A673 (cell line): Measurements from ENCODE around the gene WDR54. TPM values are rescaled to one million over a fixed set of nuclear protein-coding genes. Genes with fewer than 3 reads are reported as not detected.

Experiments used
- BruUV-seq: library from RNA; stranded (reverse); fragments of 400-500 nt; replicated peaks from 2 replicates; lab custom pipeline; 2021; lab: Mats Ljungman, UMichigan
- CTCF ChIA-PET: fragments of 300-600 bp; sonication (Branson Sonifier 250); formaldehyde crosslinking; loops from one replicate; lab custom pipeline; 2022; ENCODE audit warnings: antibody characterized with exemption; lab: Charles Lee
- POLR2A ChIA-PET: fragments of 300-600 bp; sonication (Branson Sonifier 250); formaldehyde crosslinking; loops from one replicate; lab custom pipeline; 2022; ENCODE audit warnings: antibody characterized with exemption; ENCODE audit not compliant: low non-redundant PET; lab: Charles Lee
- DNase-seq: peaks from one replicate; pipeline ENCODE4 v3.0.0-alpha.2; 2015; ENCODE audit warnings: low spot score
- H3K27ac ChIP-seq: fragments of 200-600 bp; sonication (generic); 2 replicates; pipeline ENCODE4 v1.5.1; 2016; ENCODE audit warnings: mixed run types, low read depth, mild to moderate bottlenecking, mixed read lengths, antibody characterized with exemption, low read length; ENCODE audit not compliant: poor library complexity, severe bottlenecking
- H3K27me3 ChIP-seq: fragments of 200-600 bp; sonication (generic); replicated peaks from 2 replicates; pipeline ENCODE4 v1.6.1; 2017; ENCODE audit warnings: mixed run types, low read depth, mild to moderate bottlenecking, mixed read lengths, antibody characterized with exemption, low read length; ENCODE audit not compliant: insufficient read depth, poor library complexity
- H3K36me3 ChIP-seq: fragments of 200-600 bp; sonication (generic); 2 replicates; pipeline ENCODE4 v1.6.1; 2016; ENCODE audit warnings: mixed run types, mild to moderate bottlenecking, mixed read lengths, antibody characterized with exemption, low read length; ENCODE audit not compliant: insufficient read depth, poor library complexity, severe bottlenecking
- H3K4me1 ChIP-seq: fragments of 200-600 bp; sonication (generic); 2 replicates; pipeline ENCODE4 v1.6.1; 2017; ENCODE audit warnings: mixed run types, mild to moderate bottlenecking, mixed read lengths, antibody characterized with exemption, low read length; ENCODE audit not compliant: insufficient read depth, poor library complexity, severe bottlenecking
- H3K4me3 ChIP-seq: fragments of 200-600 bp; sonication (generic); 2 replicates; pipeline ENCODE4 v1.5.1; 2016; ENCODE audit warnings: low read depth, mixed run types, mild to moderate bottlenecking, mixed read lengths, low read length; ENCODE audit not compliant: poor library complexity, severe bottlenecking
- H3K9me3 ChIP-seq: fragments of 200-600 bp; sonication (generic); 2 replicates; pipeline ENCODE4 v1.6.1; 2016; ENCODE audit warnings: mixed run types, low read depth, mild to moderate bottlenecking, mixed read lengths, antibody characterized with exemption, low read length; ENCODE audit not compliant: poor library complexity, severe bottlenecking
- CTCF ChIP-seq: fragments of 300-800, 200-600 bp; sonication (generic); conservative IDR thresholded peaks from 2 replicates; pipeline ENCODE4 v1.5.1; 2017; ENCODE audit warnings: low read depth, mild to moderate bottlenecking, antibody characterized with exemption, low read length, moderate library complexity, mixed read lengths
- EZH2 ChIP-seq: fragments of 200-600 bp; sonication (generic); IDR thresholded peaks from 2 replicates; pipeline ENCODE4 v1.6.1; 2017; ENCODE audit warnings: borderline replicate concordance, low read depth, mild to moderate bottlenecking, mixed read lengths, antibody characterized with exemption, low read length; ENCODE audit not compliant: poor library complexity, severe bottlenecking
- intact Hi-C: fragments of 100-400 bp; cut with micrococcal nuclease; formaldehyde crosslinking; loops from one replicate; pipeline ENCODE4 v1.10.0; 2022; ENCODE audit not compliant: unreplicated experiment
- total RNA-seq: library from RNA; stranded (reverse); gene quantifications from 2 replicates; pipeline ENCODE4 v1.2.3, GENCODE V29; 2021

The WDR54 gene
- total RNA-seq, 1 experiment from 2014 or later = 41.1 TPM

GRCh38 chr2:74383254-74383653 is 38.3 kb upstream of the WDR54 start:
- Histone ChIP-seq H3K9me3 (no peaks in the 10 kb centered on the region), H3K36me3 (no peaks in the 10 kb centered on the region), H3K4me1 (peaks cover 11% of the 10 kb centered on the region), H3K4me3 (no peak overlapping the region), H3K27me3 (no peaks in the 10 kb centered on the region), H3K27ac (no peak overlapping the region)
- CTCF ChIA-PET = no interaction called here
- intact Hi-C loops = no loop called here
- TF ChIP-seq CTCF = no peak
- no peak for TF ChIP-seq EZH2
- no TSS peak for BruUV-seq
- DNase-seq = no peak
- POLR2A ChIA-PET = no interaction called here

GRCh38 chr2:74384051-74384450 is 37.5 kb upstream of the WDR54 start:
- CTCF ChIA-PET = no interaction called here
- H3K9me3 ChIP-seq = no peaks in the 10 kb centered on the region
- no peak for DNase-seq
- no TSS peak for BruUV-seq
- H3K4me3 ChIP-seq = no peak overlapping the region
- no peak overlapping the region for H3K27ac ChIP-seq
- intact Hi-C loops = no loop called here
- no peaks in the 10 kb centered on the region for H3K36me3 ChIP-seq
- peaks cover 11% of the 10 kb centered on the region for H3K4me1 ChIP-seq
- POLR2A ChIA-PET = no interaction called here
- no peak for TF ChIP-seq EZH2
- TF ChIP-seq CTCF = no peak
- H3K27me3 ChIP-seq = no peaks in the 10 kb centered on the region

- no peaks in the 10 kb centered on the region for H3K9me3 ChIP-seq
- TF ChIP-seq EZH2 (no peak), CTCF (no peak)
- H3K4me3 ChIP-seq = no peak overlapping the region
- no peaks in the 10 kb centered on the region for H3K36me3 ChIP-seq
- no peak for DNase-seq
- intact Hi-C loops = no loop called here
- H3K27me3 ChIP-seq = no peaks in the 10 kb centered on the region
- CTCF ChIA-PET = no interaction called here
- H3K4me1 ChIP-seq = peaks cover 9% of the 10 kb centered on the region
- BruUV-seq = no TSS peak
- H3K27ac ChIP-seq = no peak overlapping the region
- POLR2A ChIA-PET = no interaction called here
Measured at GRCh38 chr2:74385396-74385795, 36.1 kb upstream of the WDR54 start.
